GM10248 (cell line): ENCODE measurements around the gene NAT10.

ENCODE experiments used
- CTCF ChIA-PET: fragments of 300-600 bp; sonication (Branson Sonifier 250); formaldehyde crosslinking; extraction: SDS; loops from one replicate; lab custom pipeline; 2021; ENCODE audit warnings: antibody characterized with exemption; lab: Yijun Ruan, JAX
- POLR2A ChIA-PET: fragments of 350-650 bp; sonication (Branson Sonifier 250); formaldehyde crosslinking; extraction: SDS; loops from one replicate; lab custom pipeline; 2020; ENCODE audit warnings: antibody characterized with exemption; lab: Yijun Ruan, JAX
- DNase-seq: peaks from one replicate; pipeline ENCODE4 v3.0.0; 2012; ENCODE audit errors: extremely low spot score
- CTCF ChIP-seq: IDR thresholded peaks from 2 replicates; pipeline ENCODE4 v1.5.1; 2012; ENCODE audit warnings: mild to moderate bottlenecking, low read depth; ENCODE audit errors: extremely low read depth, missing control alignments, control extremely low read depth

The NAT10 gene

GRCh38 chr11:34145847-34146381 is 40.5 kb downstream of the NAT10 start:
- POLR2A ChIA-PET = no interaction called here
- DNase-seq = peak; percentile 67
- no peak for TF ChIP-seq CTCF
- CTCF ChIA-PET = interaction anchor here (0.8 to 2.2 kb wide), 3 partner anchors 8 to 175 kb away, joined by 3 to 6 read pairs (median 4); no protein-coding TSS in a partner anchor

- DNase-seq = no peak
- ChIA-PET CTCF (interaction anchor here (0.8 to 2.2 kb wide), 3 partner anchors 8 to 175 kb away, joined by 3 to 6 read pairs (median 4); no protein-coding TSS in a partner anchor), POLR2A (no interaction called here)
- TF ChIP-seq CTCF = no peak
These were observed 41.0 kb downstream of the NAT10 start for GRCh38 chr11:34146411-34146810.

GRCh38 chr11:34146866-34147265 is 41.4 kb downstream of the NAT10 start:
- ChIA-PET POLR2A (no interaction called here), CTCF (interaction anchor here (2.2 kb wide), 1 partner anchor 13 kb away, joined by 6 read pairs; no protein-coding TSS in a partner anchor)
- no peak for DNase-seq
- TF ChIP-seq CTCF = no peak

- ChIA-PET CTCF (no interaction called here), POLR2A (no interaction called here)
- DNase-seq = no peak
- TF ChIP-seq CTCF = no peak
These were observed 42.2 kb downstream of the NAT10 start for GRCh38 chr11:34147581-34147980.

GRCh38 chr11:34148504-34149165 is 43.2 kb downstream of the NAT10 start:
- CTCF ChIA-PET = interaction anchor here (0.8 kb wide), 1 partner anchor 13 kb away, joined by 3 read pairs; no protein-coding TSS in a partner anchor
- no peak for TF ChIP-seq CTCF
- POLR2A ChIA-PET = no interaction called here
- DNase-seq = no peak

GRCh38 chr11:34149274-34149673 is 43.8 kb downstream of the NAT10 start:
- CTCF ChIA-PET = interaction anchor here (1.4 to 1.5 kb wide), 2 partner anchors 8 to 52 kb away, joined by 3 to 5 read pairs; no protein-coding TSS in a partner anchor
- POLR2A ChIA-PET = no interaction called here
- TF ChIP-seq CTCF = no peak
- DNase-seq = no peak
